Neural crest cell (in vitro differentiated cells): Measurements from ENCODE around the gene STPG1. TPM values are rescaled to one million over a fixed set of nuclear protein-coding genes. Genes with fewer than 3 reads are reported as not detected.

ENCODE experiments used
- DNase-seq: peaks from one replicate; pipeline ENCODE4 v3.0.0; 2021; ENCODE audit warnings: low read depth, mixed read lengths, low spot score
- H3K27ac Mint-ChIP-seq: one replicate; pipeline ENCODE4 v1.8.0; 2021; ENCODE audit warnings: mild to moderate bottlenecking, mixed read lengths; ENCODE audit not compliant: unreplicated experiment
- H3K27me3 Mint-ChIP-seq: 2 replicates; pipeline ENCODE4 v1.8.0; 2021; ENCODE audit warnings: low read depth, mild to moderate bottlenecking, mixed read lengths
- H3K36me3 Mint-ChIP-seq: 2 replicates; pipeline ENCODE4 v1.8.0; 2021; ENCODE audit warnings: low read depth, mild to moderate bottlenecking, mixed read lengths
- H3K4me1 Mint-ChIP-seq: 2 replicates; pipeline ENCODE4 v1.8.0; 2021; ENCODE audit warnings: mixed read lengths
- H3K4me3 Mint-ChIP-seq: one replicate; pipeline ENCODE4 v1.8.0; 2021; ENCODE audit warnings: mild to moderate bottlenecking, mixed read lengths
- H3K9me3 Mint-ChIP-seq: 2 replicates; pipeline ENCODE4 v1.8.0; 2021; ENCODE audit warnings: mixed read lengths
- CTCF ChIP-seq: fragments of 200-600 bp; sonication (generic); conservative IDR thresholded peaks from 2 replicates; pipeline ENCODE4 v1.5.0; 2021; ENCODE audit warnings: antibody characterized with exemption, mild to moderate bottlenecking
- total RNA-seq: library from RNA; stranded (reverse); gene quantifications from 2 replicates; pipeline ENCODE4 v1.2.1, GENCODE V29; 2021

STPG1 gene
- total RNA-seq, 1 donor from 2014 or later = 7.7 TPM

- no peak for DNase-seq
- H3K4me3 Mint-ChIP-seq = no peak overlapping the region
Measured at GRCh38 chr1:24361811-24362210, 51.8 kb downstream of the STPG1 start.

GRCh38 chr1:24360681-24361080 is 52.9 kb downstream of the STPG1 start:
- Mint-ChIP-seq H3K36me3 (no peaks in the 10 kb centered on the region), H3K4me1 (peaks cover 14% of the 10 kb centered on the region), H3K27me3 (no peaks in the 10 kb centered on the region), H3K9me3 (no peaks in the 10 kb centered on the region), H3K27ac (no peak overlapping the region), H3K4me3 (no peak overlapping the region)
- no peak for TF ChIP-seq CTCF
- no peak for DNase-seq

More at GRCh38 chr1:24361811-24362210, 51.8 kb downstream of the STPG1 start:
- Mint-ChIP-seq H3K36me3 (no peaks in the 10 kb centered on the region), H3K27ac (no peak overlapping the region), H3K9me3 (no peaks in the 10 kb centered on the region), H3K27me3 (no peaks in the 10 kb centered on the region), H3K4me1 (peaks cover 14% of the 10 kb centered on the region)
- TF ChIP-seq CTCF = no peak

GRCh38 chr1:24357038-24357437 is 56.5 kb downstream of the STPG1 start:
- no peak overlapping the region for H3K27ac Mint-ChIP-seq
- DNase-seq = no peak
- TF ChIP-seq CTCF = no peak
- no peak overlapping the region for H3K4me3 Mint-ChIP-seq
- H3K9me3 Mint-ChIP-seq = no peaks in the 10 kb centered on the region
- no peaks in the 10 kb centered on the region for H3K36me3 Mint-ChIP-seq
- H3K27me3 Mint-ChIP-seq = no peaks in the 10 kb centered on the region
- H3K4me1 Mint-ChIP-seq = no peaks in the 10 kb centered on the region

GRCh38 chr1:24355466-24355865 is 58.1 kb downstream of the STPG1 start:
- H3K27ac Mint-ChIP-seq = no peak overlapping the region
- no peaks in the 10 kb centered on the region for H3K9me3 Mint-ChIP-seq
- H3K27me3 Mint-ChIP-seq = no peaks in the 10 kb centered on the region
- H3K36me3 Mint-ChIP-seq = no peaks in the 10 kb centered on the region
- no peak for TF ChIP-seq CTCF
- no peak overlapping the region for H3K4me3 Mint-ChIP-seq
- H3K4me1 Mint-ChIP-seq = no peaks in the 10 kb centered on the region
- no peak for DNase-seq

- H3K4me1 Mint-ChIP-seq = no peaks in the 10 kb centered on the region
- no peak overlapping the region for H3K27ac Mint-ChIP-seq
- no peak for DNase-seq
- H3K36me3 Mint-ChIP-seq = no peaks in the 10 kb centered on the region
- H3K9me3 Mint-ChIP-seq = no peaks in the 10 kb centered on the region
- no peak for TF ChIP-seq CTCF
- no peaks in the 10 kb centered on the region for H3K27me3 Mint-ChIP-seq
- H3K4me3 Mint-ChIP-seq = no peak overlapping the region
Measured at GRCh38 chr1:24353292-24353891, 60.2 kb downstream of the STPG1 start.
